Stimulated activated CD4-positive, alpha-beta T cell treated with anti-CD3 and anti-CD28 coated beads, Interleukin-12 subunit alpha, Interleukin-12 subunit beta, amount 100 ng/mL, for 24 hours (primary cell): ENCODE data around the gene EIPR1.

Experiments
- DNase-seq, 2 experiments: peaks; one replicate each; pipeline ENCODE4 v3.0.0-alpha.2; 2020; ENCODE audit warnings: low read depth in 2 of 2

EIPR1 gene

DNA sequence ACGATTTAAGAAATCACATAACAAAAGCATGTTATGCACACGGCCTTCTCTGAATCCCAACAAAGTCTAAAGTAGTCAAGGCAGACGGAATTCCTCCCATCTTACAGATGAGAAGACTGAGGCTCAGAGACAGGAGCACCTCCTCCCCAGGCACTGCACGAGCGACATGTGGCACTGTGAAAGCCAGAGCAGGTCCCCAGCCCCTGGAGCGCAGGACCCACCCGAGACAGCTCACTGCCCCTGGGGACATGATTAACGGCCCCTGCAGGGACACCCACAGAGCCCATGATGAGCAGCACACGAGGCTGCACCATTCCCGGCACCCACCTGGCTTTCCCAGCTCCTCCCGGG lies 53.6 kb downstream of the EIPR1 start:
- no peak for DNase-seq

DNA sequence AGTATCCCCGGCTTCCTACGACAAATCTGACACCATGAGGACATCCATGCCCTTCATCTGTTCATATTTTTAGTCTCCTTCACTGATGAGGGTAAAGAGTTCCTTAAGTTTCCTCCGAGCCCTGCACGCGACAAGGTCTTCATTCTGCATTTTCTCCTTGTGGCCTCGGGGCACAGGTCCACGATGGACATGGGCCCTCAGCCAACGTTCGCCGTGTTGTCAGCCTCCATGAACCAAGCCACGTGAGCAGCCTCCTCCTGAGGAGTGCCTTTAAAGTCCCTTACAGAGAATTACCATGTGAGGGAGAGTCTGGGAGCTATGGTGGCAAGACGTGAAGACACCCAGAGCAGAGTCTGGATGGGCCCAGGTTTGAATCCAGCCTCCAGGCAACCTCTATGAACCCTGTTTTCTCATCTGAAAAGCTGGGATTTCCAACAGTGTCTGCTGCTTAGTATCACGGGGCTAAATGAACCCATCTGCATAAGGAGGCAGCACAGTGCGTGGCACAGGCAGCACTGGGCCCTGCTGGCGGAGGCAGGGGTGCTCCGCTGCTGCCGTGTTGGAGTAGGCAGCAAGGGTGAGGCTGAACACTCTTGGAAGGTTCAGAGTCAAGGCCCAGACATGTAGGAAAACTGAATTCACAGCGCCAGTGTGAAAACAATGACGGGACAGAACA lies 54.1 kb downstream of the EIPR1 start:
- no peak for DNase-seq

DNA sequence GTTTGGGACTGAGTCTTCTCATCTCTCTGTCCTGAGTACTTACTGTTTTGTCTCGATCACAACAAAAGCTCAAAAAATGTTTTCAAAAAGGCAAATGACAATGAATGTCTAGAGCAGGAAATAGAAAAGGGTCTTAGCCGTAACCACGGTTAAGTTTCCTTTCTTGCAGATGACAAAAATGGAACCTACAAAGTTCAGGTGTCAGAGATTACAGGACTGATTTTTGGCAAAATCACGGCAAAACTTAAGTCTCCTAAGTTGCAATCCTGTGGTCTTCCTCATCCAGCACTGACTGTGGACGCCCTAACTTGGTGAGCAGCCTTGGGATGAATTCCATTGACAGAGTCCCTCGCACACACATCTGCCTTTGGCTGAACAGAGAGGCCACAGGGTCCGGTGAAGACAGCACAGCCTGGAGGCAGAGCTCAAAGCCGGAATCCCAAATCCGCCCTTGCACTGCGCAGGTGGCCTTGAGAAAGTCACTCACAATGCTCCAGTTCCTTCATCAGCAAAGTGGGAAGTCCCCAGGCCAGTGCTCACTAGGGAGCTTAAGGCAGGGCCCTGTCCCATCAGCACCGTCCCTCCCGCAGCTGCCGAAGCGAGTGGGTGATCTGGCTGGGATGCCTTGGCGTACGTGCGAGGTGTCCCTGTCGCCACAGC lies 55.2 kb downstream of the EIPR1 start:
- DNase-seq = no peak

DNA sequence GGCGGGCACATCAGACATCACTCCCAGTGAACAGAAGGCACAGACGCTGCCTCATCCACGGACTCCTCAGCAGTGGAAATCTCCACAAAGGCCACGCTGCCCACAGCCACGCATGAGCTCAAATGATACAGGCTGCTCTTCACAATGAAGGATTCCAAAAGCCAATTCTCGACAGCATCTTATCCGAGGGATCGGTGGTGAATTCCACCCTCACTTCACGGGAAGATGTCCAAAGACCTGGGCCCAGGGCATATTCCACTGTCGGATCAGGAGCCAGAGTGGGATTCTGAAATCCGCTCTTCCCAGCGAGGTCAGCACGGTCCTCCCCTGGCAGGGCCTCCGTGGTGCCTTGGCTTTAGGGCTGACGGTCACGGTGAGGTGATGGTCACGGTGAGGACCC lies 55.8 kb downstream of the EIPR1 start:
- no peak for DNase-seq

DNA sequence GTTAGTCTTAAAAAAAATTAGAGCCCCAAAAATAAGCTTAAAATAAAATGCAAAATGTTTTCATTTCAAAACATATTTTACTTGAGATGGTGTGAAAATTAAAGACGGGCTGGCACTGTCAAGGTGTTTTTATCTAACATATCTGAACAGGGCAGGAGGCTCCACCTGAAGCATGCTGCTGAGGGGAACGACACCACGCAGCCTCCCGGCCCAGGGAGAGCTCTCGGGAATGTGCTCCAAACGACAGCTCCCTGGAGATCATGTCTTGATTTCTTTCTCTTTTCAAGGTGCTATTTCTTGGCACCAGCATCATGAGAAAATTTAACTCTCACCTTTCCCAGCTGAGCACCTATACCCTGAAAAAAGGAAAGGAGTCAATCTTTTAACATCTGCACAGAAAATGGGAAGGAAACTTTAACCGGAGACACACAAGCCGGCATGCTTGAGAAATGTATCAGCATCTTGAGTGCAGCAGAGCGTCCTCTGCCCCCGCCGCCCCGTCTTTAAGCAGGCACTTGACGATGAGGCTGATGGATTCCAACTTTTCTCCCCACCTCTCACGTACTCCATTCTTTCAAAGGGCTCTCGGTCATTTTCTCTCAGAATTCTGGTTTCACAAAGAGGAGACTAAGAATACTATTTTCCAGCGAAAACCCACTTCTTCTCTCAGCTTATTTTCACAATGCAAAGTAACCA lies 56.6 kb downstream of the EIPR1 start:
- DNase-seq = no peak

DNA sequence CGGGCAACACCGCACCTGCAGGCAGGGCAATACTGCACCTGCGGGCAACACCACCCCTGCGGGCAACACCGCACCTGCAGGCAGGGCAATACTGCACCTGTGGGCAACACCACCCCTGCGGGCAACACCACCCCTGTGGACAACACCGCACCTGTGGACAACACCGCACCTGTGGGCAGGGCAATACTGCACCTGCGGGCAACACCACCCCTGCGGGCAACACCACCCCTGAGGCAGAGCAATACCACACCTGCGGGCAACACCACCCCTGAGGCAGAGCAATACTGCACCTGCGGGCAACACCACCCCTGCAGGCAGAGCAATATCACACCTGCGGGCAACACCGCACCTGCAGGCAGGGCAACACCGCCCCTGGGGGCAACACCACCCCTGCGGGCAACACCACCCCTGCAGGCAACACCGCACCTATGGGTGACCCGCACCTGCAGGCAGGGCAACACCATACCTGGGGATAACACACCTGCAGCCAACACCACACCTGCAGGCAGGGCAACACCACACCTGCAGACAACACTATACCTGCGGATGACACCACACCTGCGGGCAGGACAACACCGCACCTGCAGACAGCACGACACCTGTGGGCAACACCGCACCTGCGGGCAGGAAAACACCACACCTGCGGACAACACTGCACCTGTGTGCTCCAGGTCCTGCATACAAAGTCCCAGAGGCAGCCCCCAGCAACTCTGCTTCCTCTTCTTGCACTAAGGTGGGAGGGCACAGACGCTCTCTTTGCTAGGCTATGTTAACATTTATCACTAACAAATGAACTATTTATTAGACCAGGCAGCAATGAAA lies 57.7 kb downstream of the EIPR1 start:
- DNase-seq = no peak

DNA sequence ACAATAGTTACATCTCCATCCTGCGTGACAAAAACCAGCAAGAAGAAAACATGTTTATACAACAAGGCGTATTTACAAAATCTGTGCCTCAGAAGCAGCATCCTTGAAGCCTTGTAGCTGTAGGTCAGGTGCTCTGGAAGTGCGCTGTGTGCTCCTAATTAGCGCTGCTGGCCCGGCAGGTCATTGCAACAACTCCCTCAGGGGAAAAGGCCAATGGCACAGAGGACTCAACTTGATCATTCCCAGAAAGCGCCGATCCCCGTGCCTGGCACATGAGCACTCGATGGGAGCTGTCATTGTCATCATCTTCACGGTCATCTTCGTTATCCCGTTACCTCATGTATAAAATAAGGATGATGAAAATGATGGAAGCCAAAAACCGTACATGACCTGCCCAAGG lies 58.5 kb downstream of the EIPR1 start:
- no peak for DNase-seq

DNA sequence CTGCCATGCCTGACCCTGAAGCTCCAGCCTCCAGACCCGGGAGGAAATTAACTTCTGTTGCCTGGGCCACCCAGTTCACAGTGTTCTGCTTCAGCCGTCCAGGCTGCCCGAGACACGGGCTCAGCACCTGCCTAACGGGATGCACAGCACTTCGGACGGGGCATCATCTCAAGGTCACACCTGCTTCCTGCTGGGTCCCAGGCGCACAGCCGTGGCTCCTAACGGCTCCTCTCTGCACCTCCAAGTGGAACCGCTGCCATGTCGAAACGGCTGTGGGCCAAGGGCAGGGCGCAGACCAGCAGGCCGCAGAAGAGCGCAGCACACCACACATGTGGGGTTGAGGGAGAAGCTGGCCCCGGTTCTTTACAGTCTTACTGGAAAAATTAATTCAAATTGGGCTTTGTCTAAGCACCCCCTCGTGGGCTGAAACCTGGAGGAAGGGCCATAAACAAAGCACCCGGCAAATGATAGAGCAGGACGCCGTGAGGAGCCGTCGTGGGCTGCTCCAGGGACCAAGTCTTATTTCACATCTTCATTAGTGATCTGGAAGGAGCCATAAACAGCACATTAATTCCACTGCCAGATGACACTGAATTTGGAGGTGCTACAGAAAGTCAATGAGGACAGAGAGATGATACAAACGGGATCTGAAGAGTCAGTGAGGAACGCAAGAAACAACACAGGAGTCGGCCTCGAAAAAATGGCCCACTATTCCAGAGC lies 59.6 kb downstream of the EIPR1 start:
- no peak for DNase-seq

DNA sequence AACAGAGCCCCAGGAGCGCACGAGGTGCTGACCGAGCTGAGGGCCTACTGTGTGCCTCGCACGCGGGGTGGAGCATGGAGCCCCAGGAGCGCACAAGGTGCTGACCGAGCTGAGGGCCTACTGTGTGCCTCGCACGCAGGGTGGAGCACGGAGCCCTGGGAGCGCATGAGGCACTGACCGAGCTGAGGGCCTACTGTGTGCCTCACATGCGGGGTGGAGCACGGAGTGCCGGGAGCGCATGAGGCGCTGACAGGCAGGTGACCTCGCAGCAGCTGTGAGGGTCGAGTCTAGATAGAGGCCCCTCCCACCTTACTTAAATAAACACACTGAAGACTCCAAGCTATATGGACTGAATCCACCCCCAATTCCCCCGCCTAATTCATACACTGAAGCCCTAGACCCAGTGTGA lies 60.3 kb downstream of the EIPR1 start:
- DNase-seq = no peak

DNA sequence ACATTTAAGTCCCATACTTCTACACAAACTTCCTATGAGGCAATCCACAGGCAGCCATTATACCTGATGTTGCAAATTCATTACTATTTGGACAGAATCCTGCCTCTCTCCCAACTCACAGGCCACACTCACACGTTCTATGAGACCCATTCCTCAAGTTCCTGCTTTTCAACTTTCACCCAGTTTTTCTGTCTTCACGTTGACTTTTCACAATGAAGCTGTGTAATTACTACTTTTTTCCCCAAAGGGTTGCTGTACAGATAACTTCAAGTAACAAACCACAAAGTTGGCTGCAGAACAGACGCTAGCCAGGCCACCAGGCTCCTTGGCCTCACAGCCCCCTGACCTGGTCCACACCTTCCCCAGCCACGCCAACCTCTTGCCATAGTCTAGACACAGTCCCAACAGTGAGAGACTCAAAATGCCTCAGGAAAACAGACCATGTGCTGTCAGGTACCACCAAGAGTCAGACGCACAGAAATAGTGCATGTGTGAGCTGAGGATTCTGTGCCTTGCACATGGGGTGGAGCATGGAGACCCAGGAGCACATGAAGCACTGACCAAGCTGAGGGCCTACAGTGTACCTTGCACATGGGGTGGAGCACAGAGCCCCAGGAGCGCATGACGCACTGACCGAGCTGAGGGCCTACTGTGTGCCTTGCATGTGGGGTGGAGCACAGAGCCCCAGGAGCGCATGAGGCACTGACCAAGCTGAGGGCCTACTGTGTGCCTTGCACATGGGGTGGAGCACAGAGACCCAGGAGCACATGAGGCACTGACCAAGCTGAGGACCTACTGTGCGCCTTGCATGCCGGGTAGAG lies 61.0 kb downstream of the EIPR1 start:
- DNase-seq = no peak

DNA sequence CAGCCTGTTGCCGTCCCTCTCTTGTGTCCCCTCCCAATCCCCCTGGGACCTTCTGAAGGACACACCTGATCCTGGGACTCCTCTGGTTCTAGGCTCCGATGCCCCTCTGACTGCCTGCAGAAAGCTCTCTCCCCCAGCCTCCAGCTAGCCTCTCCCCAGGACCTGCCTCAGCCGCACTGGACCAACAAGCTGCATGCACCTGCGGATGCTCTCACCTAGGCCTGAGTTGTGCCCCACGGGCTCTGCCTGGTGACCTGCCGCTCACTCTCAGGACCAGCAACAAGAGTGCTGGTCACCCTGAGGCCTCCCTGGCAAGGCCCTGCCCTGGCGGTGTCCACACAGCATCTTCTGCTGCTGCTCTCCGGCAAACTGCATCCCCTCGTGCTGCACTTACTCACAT lies 63.0 kb downstream of the EIPR1 start:
- no peak for DNase-seq

DNA sequence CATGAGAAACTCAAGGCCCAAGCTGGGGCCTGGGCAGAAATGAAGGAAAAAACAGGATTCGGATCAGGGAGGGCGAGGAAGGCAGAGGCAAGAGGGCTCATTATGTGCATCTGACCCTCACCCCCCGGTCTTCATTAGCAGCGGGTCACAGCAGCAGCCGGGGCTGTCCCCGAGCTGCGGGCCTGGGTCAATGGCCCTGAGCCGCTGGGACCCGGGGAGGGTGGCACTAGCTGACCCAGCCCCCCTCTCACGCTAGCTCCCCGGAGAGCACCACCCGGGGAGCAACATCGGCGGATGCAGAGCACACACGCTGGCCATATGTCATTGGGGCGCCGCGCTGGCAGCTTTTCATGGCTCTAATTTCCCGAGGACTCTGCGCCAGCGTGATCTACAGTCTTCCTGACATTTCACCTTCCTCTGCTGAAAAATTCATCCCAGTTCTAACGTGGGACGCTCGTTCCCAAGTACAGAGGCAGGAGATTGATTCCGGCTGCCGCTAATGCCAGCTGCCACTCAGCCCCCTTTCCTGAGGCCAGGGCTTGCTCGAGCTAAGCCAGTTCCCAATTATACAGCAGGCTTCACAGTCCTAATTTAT lies 63.7 kb downstream of the EIPR1 start:
- DNase-seq = no peak

DNA sequence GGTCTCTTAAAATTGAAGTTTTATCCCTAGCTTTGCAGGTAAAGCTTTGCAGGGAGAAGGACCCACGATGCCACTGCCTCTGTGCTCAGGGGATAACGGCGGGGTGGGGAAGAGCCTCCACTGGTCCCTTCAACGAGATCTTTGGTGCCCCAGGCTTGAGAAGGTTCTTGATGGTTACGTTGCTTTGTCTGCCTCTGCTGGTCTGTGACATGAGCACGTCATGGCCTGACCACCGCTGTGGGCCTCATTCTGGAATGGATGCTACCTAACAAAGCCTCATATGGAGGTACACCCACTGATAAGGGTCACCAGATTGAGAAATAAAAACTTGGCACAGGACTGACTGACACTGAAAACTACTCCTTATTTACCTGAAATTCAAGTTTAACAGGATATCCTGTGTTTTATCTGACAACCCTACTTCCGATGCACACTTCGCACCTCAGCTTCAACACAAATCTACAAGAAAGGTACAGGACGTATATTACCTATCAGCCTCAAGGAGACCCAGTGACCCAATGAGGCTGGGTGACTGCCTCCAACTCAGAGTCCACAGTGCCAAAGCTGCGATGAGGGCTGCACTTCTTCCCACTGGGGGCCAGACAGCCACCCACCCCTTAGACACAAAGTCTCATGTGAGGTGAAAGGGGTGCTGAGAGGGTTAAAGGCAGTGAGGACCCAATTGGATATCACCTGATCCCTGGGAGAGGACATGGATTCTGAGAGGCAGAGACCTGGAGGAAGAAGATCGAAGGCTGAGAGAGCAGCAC lies 64.9 kb downstream of the EIPR1 start:
- DNase-seq = no peak

DNA sequence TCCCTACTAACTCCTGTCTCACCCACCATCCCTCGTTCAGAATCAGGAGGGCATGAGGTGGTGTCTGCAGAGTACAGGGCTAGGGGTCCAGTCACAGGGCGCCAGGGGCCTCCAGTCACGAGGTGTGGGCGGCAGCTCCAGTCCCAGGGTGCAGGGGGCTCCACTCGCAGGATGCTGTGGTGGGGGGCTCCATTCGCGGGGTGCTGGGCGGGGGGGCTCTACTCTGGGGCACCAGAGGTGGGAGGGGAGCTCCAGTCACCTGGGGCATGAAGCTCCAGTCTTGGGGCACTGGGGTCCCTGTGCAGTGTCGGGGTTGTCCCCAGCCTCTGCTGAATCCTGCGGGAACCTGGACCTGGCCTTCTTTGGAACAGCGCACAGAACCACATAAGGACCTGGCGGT lies 66.0 kb downstream of the EIPR1 start:
- DNase-seq = no peak

DNA sequence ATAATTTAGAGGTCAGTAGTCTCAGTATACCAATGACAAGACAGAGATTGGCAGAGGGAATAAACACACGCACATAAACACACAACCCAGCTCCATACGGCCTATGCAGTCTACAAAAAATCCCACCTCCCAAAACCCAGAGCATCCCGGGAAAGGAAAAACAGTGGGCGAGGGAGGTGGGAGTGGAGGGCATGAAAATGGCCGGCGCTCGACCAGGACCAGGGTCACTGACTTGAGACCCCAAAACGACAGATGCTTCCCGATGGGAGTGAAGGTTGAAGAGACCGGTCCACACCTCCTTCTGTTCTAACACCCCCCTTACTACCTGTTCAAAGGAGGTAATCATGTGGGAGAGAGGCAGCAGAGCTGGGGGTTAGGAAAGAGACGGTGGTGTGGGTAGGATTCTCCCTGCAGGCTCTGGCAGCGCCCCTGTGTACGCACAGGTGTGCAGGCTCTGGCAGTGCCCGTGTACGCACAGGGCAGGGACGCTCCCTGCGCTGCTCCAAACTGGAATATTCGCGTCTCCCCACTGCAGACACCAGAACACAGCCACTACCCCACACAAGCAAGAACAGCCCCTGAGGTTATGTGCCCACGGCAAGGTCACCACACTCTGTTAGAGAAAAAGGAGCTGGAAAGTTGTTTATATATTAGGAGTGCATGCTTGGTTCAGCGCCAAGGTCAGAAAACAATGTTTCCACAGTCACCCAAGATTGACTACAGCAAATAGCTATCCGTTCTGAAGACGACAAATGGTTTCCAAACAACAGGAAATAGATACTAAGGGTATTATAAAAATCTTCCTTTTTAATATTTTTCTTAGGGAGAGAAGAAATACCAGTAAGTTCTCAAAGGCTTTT lies 67.9 kb downstream of the EIPR1 start:
- no peak for DNase-seq

DNA sequence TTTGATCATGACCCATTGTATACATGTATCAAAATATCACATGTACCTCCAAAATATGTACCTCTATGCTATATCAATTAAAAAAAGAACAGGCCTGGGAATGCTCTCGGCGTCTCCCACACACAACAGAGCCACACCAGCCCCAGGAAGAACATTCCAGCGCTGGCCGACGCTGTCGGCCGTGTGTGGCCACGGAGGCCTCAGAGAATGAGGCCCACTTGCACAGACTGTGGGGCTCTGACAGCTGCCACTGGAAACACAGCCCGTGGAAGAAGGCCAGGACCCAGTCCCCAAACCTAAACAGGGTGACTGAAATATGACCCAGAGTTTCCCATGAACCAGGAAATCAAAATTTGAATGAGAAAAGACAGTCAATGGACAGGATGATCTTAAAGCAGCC lies 69.7 kb downstream of the EIPR1 start:
- no peak for DNase-seq

DNA sequence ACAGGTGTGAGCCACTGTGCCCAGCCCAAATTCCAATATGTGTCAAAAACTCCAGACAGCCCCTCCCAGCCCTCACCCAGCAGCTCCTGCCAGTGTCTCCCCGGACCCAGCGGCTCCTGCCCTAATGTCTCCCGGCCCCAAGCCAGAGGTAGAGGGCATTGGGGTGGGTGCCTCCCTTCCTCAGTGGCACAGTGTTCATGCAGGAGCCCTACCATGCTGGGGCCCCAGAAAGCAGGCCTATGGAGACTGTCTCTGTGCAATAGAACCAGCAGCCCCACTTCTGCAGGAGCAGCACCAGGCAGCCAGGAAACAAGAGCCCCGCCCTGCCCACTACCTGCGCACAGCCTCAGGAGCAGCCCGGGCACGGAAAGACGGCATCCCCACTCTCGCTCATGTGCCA lies 70.4 kb downstream of the EIPR1 start:
- DNase-seq = no peak

DNA sequence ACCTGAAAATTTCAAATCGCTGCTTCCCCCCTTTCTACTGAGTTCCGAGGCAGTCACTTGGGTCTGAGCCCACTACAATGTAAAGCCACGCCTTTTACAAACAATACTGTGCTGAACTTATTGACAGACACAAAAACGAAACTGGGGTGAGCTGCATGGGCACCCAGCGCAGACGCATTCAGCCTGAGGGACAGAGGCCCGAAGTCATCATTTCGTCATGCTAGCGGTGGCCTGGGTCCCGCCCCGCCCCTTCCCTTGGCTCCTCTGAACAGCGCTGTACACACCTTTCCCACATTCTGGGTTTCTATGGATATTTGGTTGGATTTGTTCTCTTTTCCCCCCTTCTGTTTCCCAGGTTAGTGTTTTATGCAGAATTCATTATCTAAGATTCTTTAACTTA lies 71.7 kb downstream of the EIPR1 start:
- no peak for DNase-seq

DNA sequence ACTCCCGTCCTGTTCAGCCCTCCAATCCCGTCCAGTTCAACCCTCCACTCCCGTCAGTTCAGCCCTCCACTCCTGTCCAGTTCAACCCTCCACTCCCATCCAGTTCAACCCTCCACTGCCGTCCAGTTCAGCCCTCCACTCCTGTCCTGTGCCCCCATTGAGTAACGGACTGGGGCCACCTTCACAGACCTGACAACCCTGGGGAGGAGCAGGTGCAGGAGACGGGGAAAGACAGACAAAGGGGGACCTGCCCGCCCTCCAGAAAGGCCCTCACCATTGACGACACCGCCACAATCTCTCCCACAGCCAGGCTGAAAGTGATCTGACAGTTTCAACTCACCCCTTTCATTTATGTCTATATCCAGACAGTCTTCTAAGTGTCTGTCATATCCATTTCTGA lies 72.2 kb downstream of the EIPR1 start:
- no peak for DNase-seq
